ENCODE results near the gene POPDC2.

Gene POPDC2

DNA sequence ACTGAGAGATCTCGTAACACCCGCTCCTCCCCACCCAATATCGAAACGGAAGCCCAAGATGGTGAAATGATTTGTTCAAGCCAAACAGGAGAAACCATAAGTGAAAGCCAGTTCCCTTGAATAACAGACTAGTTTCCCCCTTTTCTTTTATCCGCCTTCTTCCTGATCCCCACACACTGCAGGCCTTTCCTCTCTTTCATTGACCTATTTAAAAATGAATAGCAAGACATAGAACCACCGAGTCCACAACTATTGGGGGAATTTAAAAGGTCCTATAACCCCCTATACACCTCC, 17.2 kb upstream of the POPDC2 start:
- H3K4me3 ChIP-seq (ENCODE audit: low read depth, low read length), result peak overlapping the region; percentile 55
- TF ChIP-seq, protein P1, sequence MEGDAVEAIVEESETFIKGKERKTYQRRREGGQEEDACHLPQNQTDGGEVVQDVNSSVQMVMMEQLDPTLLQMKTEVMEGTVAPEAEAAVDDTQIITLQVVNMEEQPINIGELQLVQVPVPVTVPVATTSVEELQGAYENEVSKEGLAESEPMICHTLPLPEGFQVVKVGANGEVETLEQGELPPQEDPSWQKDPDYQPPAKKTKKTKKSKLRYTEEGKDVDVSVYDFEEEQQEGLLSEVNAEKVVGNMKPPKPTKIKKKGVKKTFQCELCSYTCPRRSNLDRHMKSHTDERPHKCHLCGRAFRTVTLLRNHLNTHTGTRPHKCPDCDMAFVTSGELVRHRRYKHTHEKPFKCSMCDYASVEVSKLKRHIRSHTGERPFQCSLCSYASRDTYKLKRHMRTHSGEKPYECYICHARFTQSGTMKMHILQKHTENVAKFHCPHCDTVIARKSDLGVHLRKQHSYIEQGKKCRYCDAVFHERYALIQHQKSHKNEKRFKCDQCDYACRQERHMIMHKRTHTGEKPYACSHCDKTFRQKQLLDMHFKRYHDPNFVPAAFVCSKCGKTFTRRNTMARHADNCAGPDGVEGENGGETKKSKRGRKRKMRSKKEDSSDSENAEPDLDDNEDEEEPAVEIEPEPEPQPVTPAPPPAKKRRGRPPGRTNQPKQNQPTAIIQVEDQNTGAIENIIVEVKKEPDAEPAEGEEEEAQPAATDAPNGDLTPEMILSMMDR (IDR thresholded peaks at IDR 0.05; ENCODE audit: low read depth, low read length, missing control alignments), result no peak
- no peak for DNase-seq (ENCODE audit: low read depth)

DNA sequence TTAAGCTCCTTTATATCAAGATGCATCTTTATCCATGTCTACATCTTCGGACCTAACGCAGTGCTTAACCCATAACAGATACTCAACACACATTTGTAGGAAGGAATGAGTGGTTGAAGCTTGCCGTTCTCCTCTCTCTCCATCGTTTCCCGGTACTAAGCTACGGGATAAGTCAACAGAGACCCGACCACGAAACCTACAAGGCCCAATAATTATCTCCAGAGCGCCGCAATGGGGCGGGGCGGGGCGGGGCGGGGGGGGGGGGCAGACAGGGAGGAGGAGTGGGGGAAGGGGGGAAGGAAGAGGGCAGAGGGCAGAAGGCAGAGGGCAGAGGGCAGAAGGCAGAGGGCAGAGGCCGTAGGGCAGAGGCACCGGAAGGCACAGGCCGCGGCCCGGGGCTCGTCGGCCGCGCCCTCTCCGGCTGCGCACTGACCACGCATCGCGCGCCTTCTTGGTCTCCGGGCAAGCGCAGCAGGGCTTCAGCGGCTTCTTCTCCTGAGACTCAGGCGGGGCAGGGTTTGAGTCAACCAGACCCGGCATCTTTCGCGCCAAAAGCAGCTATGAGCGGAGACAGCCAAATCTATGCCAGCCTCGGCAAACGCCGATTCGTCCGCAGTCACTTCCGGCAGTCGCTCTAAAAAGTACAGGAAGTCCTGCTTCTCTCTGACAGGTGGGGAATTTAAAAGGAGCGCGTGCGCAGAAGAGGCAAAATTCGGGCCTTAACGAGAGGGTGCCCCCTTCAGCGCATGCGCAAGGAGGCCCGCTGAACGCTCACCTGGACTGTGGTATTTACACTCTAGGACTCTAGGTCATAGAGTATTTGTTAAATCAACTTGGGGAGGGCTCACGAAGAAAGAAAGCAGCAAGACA, 16.6 kb upstream of the POPDC2 start, which contains the start of gene COX17:
Gene COX17 (minus strand): TSS at position 636 of the 870 bp plus-strand sequence. CDS start 96 bp downstream, at position 540.
- TF ChIP-seq, protein P1 (IDR thresholded peaks at IDR 0.05; ENCODE audit: low read depth, low read length, missing control alignments), result no peak
- DNase-seq (ENCODE audit: low read depth), result peak; percentile 98
- H3K4me3 ChIP-seq (ENCODE audit: low read depth, low read length), result peak within 1 kb of the TSS; percentile 55

DNA sequence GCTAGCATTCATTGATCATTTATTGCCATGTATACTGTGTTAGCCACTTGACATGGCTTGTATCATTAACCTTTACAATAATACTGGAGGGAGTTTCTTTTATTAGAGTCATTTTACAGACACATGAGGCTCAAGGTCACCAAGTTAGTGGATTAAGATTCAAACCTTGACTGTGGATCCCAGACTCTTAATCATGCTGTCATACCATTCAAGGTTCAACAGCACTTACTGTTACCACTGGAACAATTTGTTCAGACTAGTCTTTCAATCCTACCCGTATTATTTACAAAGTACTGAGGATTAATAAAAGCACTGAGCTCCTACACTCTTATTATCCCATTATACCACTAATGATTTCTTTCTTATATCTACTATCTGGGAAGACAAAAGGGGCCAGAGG, 15.6 kb upstream of the POPDC2 start:
- peak overlapping the region; percentile 55 for H3K4me3 ChIP-seq (ENCODE audit: low read depth, low read length)
- TF ChIP-seq, protein P1 (IDR thresholded peaks at IDR 0.05; ENCODE audit: low read depth, low read length, missing control alignments), result no peak
- no peak for DNase-seq (ENCODE audit: low read depth)

DNA sequence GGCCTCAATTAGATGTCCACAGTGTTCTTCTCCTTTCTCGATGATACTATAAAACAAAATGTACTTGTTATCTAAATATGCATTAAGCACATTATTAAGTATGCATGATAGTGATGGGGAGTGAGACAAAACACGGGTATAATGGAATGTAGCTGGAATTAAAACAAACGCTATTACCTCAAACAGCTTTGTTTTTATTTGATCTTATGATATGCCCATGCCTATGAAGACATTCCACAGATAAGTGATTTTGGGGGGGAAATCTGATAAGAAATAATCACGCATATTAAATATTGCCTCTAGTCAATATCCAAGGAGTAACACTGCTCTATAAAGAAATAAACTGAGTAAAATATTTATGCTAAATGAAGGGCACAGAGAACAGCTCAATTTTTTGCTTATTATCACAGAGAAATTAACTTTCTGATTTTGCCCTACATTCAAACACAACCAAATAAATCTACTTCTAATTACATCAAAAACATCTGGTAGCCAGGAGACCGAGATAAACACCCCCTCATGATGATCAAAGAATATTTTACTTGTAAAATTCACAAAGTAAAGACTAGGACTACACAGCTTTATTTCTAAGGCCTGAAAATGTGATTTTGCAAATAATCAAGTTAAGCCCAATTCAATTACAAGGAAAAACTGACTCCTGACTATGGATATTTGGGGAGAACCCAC, 14.9 kb upstream of the POPDC2 start:
- TF ChIP-seq, protein P1 (IDR thresholded peaks at IDR 0.05; ENCODE audit: low read depth, low read length, missing control alignments), result no peak
- DNase-seq (ENCODE audit: low read depth), result no peak
- H3K4me3 ChIP-seq (ENCODE audit: low read depth, low read length), result peak overlapping the region; percentile 55

DNA sequence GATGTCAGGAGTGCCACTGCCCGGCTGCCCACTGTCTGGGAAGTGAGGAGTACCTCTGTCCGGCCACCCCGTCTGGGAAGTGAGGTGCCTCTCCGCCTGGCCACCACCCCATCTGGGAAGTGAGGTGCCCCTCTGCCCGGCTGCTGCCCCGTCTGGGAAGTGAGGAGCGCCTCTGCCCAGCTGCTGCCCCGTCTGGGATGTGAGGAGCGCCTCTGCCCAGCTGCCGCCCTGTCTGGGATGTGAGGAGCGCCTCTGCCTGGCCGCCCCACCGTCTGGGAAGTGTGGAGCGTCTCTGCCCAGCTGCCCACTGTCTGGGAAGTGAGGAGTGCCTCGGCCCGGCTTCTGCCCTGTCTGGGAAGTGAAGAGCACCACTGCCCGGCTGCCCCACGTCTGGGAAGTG, 13.5 kb upstream of the POPDC2 start:
- TF ChIP-seq, protein P1 (IDR thresholded peaks at IDR 0.05; ENCODE audit: low read depth, low read length, missing control alignments), result no peak
- H3K4me3 ChIP-seq (ENCODE audit: low read depth, low read length), result no peak overlapping the region
- DNase-seq (ENCODE audit: low read depth), result no peak

DNA sequence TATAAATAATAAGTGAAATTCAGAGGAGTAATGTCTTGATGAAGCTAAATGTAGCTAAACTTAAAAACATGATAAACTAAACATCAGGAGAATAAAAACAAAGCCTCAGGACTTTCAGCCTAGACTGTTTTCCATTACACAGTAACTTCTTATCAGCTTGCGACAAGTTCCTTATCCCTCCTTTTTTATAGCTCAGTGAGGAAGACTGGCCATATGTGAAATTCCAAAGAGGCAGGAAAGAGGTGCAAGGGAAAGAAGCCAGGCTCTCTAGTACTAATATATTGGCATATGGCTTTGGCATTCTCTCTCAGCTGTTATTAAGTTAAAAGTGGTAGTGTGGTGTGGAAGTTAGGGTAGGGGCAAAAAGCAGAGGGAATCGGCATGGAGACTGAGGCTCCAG, 12.4 kb upstream of the POPDC2 start:
- DNase-seq (ENCODE audit: low read depth), result no peak
- TF ChIP-seq, protein P1 (IDR thresholded peaks at IDR 0.05; ENCODE audit: low read depth, low read length, missing control alignments), result no peak
- no peak overlapping the region for H3K4me3 ChIP-seq (ENCODE audit: low read depth, low read length)
